ENCODE results near the gene PON1.

PON1 gene

GRCh38 chr7:95321720-95322119 is 2.6 kb downstream of the PON1 start:
- TF ChIP-seq TOX (CRISPR knock-in tag; IDR thresholded peaks at IDR 0.05; ENCODE audit: borderline replicate concordance): no peak
- TF ChIP-seq RARB (CRISPR knock-in tag; IDR thresholded peaks at IDR 0.05): no peak
- TF ChIP-seq CSRNP3 (CRISPR knock-in tag; IDR thresholded peaks at IDR 0.05): no peak
- TF ChIP-seq ZNF70 (CRISPR knock-in tag; IDR thresholded peaks at IDR 0.05): no peak
- TF ChIP-seq BACH2 (CRISPR knock-in tag; IDR thresholded peaks at IDR 0.05; ENCODE audit: borderline replicate concordance): no peak

GRCh38 chr7:95320651-95321050 is 3.7 kb downstream of the PON1 start:
- no peak for ATAC-seq

More at GRCh38 chr7:95321720-95322119, 2.6 kb downstream of the PON1 start:
- ATAC-seq: no peak

GRCh38 chr7:95319570-95319969 is 4.8 kb downstream of the PON1 start:
- ATAC-seq: no peak
- TF ChIP-seq POU6F1 (CRISPR knock-in tag; IDR thresholded peaks at IDR 0.05; ENCODE audit: borderline replicate concordance, low read depth): no peak
- no peak for TF ChIP-seq ZFP3 (CRISPR knock-in tag; IDR thresholded peaks at IDR 0.05)

More at GRCh38 chr7:95320651-95321050, 3.7 kb downstream of the PON1 start:
- TF ChIP-seq ZFP30 (CRISPR knock-in tag; IDR thresholded peaks at IDR 0.05): no peak
- no peak for TF ChIP-seq OSR1 (CRISPR knock-in tag; IDR thresholded peaks at IDR 0.05)
- no peak for TF ChIP-seq CSDC2 (CRISPR knock-in tag; IDR thresholded peaks at IDR 0.05)
- no peak for TF ChIP-seq PPARA (CRISPR knock-in tag; IDR thresholded peaks at IDR 0.05; ENCODE audit: borderline replicate concordance)
- no peak for TF ChIP-seq RARB (CRISPR knock-in tag; IDR thresholded peaks at IDR 0.05)
- no peak for TF ChIP-seq GLIS3 (CRISPR knock-in tag; IDR thresholded peaks at IDR 0.05)

- no peak for ATAC-seq
Observed at GRCh38 chr7:95318501-95319100, 5.7 kb downstream of the PON1 start.

More at GRCh38 chr7:95318501-95319100, 5.7 kb downstream of the PON1 start:
- no peak for TF ChIP-seq ZFP3 (CRISPR knock-in tag; IDR thresholded peaks at IDR 0.05)
- TF ChIP-seq ZNF565 (CRISPR knock-in tag; conservative IDR thresholded peaks at IDR 0.05; ENCODE audit: low read depth): no peak
- no peak for TF ChIP-seq ZNF70 (CRISPR knock-in tag; IDR thresholded peaks at IDR 0.05)
- TF ChIP-seq ESRRG (CRISPR knock-in tag; IDR thresholded peaks at IDR 0.05): no peak
- TF ChIP-seq ZFP30 (CRISPR knock-in tag; IDR thresholded peaks at IDR 0.05): no peak
- no peak for TF ChIP-seq CSDC2 (CRISPR knock-in tag; IDR thresholded peaks at IDR 0.05)
- TF ChIP-seq ZC3H10 (CRISPR knock-in tag; IDR thresholded peaks at IDR 0.05): no peak
- no peak for TF ChIP-seq ZNF8 (CRISPR knock-in tag; IDR thresholded peaks at IDR 0.05)
- no peak for TF ChIP-seq ISL1 (CRISPR knock-in tag; IDR thresholded peaks at IDR 0.05)
- TF ChIP-seq SNAI2 (CRISPR knock-in tag; IDR thresholded peaks at IDR 0.05): no peak
- no peak for TF ChIP-seq CREB5 (CRISPR knock-in tag; IDR thresholded peaks at IDR 0.05; ENCODE audit: low read depth)
- no peak for TF ChIP-seq PATZ1 (CRISPR knock-in tag; IDR thresholded peaks at IDR 0.05; ENCODE audit: borderline replicate concordance)
- no peak for TF ChIP-seq TSHZ2 (CRISPR knock-in tag; IDR thresholded peaks at IDR 0.05)
- no peak for TF ChIP-seq OSR1 (CRISPR knock-in tag; IDR thresholded peaks at IDR 0.05)
- no peak for TF ChIP-seq POU6F1 (CRISPR knock-in tag; IDR thresholded peaks at IDR 0.05; ENCODE audit: borderline replicate concordance, low read depth)
- no peak for TF ChIP-seq GLIS3 (CRISPR knock-in tag; IDR thresholded peaks at IDR 0.05)
- TF ChIP-seq CSRNP3 (CRISPR knock-in tag; IDR thresholded peaks at IDR 0.05): no peak
- TF ChIP-seq PPARA (CRISPR knock-in tag; IDR thresholded peaks at IDR 0.05; ENCODE audit: borderline replicate concordance): no peak

Measured in SK-N-SH treated with all-trans-retinoic acid at 6 μM for 48 hours (cell line).